A673 (cell line): ENCODE data around the gene GDF11.

Source experiments
- CTCF ChIP-seq: fragments of 300-800, 200-600 bp; sonication (generic); conservative IDR thresholded peaks from 2 replicates; pipeline ENCODE4 v1.5.1; 2017; ENCODE audit warnings: low read depth, mild to moderate bottlenecking, antibody characterized with exemption, low read length, moderate library complexity, mixed read lengths
- EZH2 ChIP-seq: fragments of 200-600 bp; sonication (generic); IDR thresholded peaks from 2 replicates; pipeline ENCODE4 v1.6.1; 2017; ENCODE audit warnings: borderline replicate concordance, low read depth, mild to moderate bottlenecking, mixed read lengths, antibody characterized with exemption, low read length; ENCODE audit not compliant: poor library complexity, severe bottlenecking

GRCh38 chr12:55707219-55707671, 35.7 kb upstream of the GDF11 start:
- TF ChIP-seq CTCF (no peak), EZH2 (no peak)
